Mammary epithelial cell (primary cell): ENCODE results near the gene COX8A.

ENCODE experiments used
- EZH2 ChIP-seq: IDR thresholded peaks from 2 replicates; pipeline ENCODE4 v1.6.1; 2012; ENCODE audit warnings: low read length, inconsistent platforms, borderline replicate concordance
- TF ChIP-seq, protein P1 (sequence below), 2 donors: IDR thresholded peaks in 1 of 2; conservative IDR thresholded peaks in 1 of 2; 2 replicates each; pipeline ENCODE4 v1.5.1; 2011 to 2012; ENCODE audit warnings: inconsistent platforms in 2 of 2, low read length in 2 of 2, mild to moderate bottlenecking in 2 of 2, control low read depth in 1 of 2, low read depth in 1 of 2; ENCODE audit not compliant: insufficient read depth in 1 of 2; ENCODE audit errors: extremely low read depth in 1 of 2

DNA sequence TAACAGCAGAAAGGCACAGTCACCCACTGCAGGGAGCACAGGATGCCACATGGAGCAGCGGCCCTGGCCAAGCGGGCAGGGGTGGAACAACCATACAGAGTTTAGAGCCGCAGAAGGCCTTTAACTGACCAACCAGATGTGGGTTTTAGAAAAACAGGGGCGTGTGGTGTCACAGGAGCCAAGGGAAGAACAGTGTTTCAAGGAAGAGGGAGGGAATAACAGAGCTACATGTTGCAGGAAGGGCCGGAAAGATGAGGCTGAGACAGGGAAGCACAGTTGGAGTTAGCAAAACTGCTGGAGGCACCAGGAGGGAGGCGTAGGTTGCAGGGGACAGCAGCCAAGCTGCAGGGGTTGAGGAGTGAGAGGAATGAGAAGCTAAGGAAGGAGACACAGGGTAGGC, 43.4 kb upstream of the COX8A start:
- TF ChIP-seq, protein P1, sequence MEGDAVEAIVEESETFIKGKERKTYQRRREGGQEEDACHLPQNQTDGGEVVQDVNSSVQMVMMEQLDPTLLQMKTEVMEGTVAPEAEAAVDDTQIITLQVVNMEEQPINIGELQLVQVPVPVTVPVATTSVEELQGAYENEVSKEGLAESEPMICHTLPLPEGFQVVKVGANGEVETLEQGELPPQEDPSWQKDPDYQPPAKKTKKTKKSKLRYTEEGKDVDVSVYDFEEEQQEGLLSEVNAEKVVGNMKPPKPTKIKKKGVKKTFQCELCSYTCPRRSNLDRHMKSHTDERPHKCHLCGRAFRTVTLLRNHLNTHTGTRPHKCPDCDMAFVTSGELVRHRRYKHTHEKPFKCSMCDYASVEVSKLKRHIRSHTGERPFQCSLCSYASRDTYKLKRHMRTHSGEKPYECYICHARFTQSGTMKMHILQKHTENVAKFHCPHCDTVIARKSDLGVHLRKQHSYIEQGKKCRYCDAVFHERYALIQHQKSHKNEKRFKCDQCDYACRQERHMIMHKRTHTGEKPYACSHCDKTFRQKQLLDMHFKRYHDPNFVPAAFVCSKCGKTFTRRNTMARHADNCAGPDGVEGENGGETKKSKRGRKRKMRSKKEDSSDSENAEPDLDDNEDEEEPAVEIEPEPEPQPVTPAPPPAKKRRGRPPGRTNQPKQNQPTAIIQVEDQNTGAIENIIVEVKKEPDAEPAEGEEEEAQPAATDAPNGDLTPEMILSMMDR (conservative IDR thresholded peaks at IDR 0.05 in 1 of 2, IDR thresholded peaks at IDR 0.05 in 1 of 2; ENCODE audit: extremely low read depth in 1 of 2, insufficient read depth in 1 of 2, low read depth in 1 of 2, low read length in 2 of 2), result no peak
- no peak for TF ChIP-seq EZH2
